Activated T-cell treated with anti-CD3 and anti-CD28 coated beads, Interleukin-2, amount 50 U/mL, for 4 hours (primary cell): ENCODE results near the gene ZNF705A. TPM values are rescaled to one million over a fixed set of nuclear protein-coding genes. Genes with fewer than 3 reads are reported as not detected.
A peak's percentile ranks its signal among the peaks of the same experiment; 100 is the strongest.
"Not testable (repeated sequence)": the region's sequence is repeated elsewhere in the genome, so short reads cannot be mapped to it uniquely, and the experiment has no call there.

Source experiments
- ATAC-seq, 2 donors: fragments of 200-7000 bp; cut with Tn5 transposase; one replicate each; pipeline ENCODE4 v1.10.0; 2021
- DNase-seq: peaks from one replicate; pipeline ENCODE4 v3.0.0-alpha.2; 2020
- H3K27me3 Mint-ChIP-seq: one replicate; pipeline ENCODE4 v1.8.0; 2021; ENCODE audit warnings: low read depth, mixed read lengths
- H3K36me3 Mint-ChIP-seq: one replicate; pipeline ENCODE4 v1.8.0; 2022; ENCODE audit warnings: mixed read lengths; ENCODE audit not compliant: insufficient read depth
- H3K4me1 Mint-ChIP-seq: one replicate; pipeline ENCODE4 v1.8.0; 2021; ENCODE audit warnings: low read depth, mixed read lengths
- H3K4me3 Mint-ChIP-seq: one replicate; pipeline ENCODE4 v1.8.0; 2021; ENCODE audit warnings: mild to moderate bottlenecking, moderate library complexity, mixed read lengths
- H3K9me3 Mint-ChIP-seq: one replicate; pipeline ENCODE4 v1.8.0; 2021; ENCODE audit warnings: mixed read lengths
- total RNA-seq, 3 donors: library from RNA; stranded (reverse); gene quantifications; one replicate each; pipeline ENCODE4 v1.2.1, GENCODE V29; 2021

ZNF705A gene
- total RNA-seq, result not detected

DNA sequence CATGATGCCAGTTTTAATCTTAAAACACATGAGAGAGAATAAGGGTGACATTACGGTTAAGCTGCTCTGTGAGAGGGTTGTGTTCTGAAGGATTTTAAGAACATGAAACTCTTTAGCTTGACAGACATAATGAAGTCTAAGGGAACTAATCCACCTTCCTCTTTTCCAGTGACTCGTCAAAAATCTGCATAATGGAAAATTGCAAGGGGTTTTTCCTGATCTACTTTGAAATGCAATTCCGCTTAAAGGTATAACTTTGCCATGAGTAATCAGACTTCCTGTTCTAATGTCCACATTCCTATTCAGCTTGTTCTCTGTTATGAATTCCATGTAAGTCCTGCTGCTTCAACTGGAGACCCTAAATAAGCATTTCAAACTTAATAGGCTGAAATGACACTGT is at the start of gene ZNF705A:
Gene ZNF705A (plus strand): TSS at position 171 of the 400 bp plus-strand sequence. CDS start 15,611 bp downstream, outside the sequence.
- H3K4me3 Mint-ChIP-seq, result no peak within 1 kb of the TSS
- no peak for DNase-seq
- H3K36me3 Mint-ChIP-seq, result no peaks in the 10 kb centered on the region
- peaks cover 10% of the 10 kb centered on the region for H3K27me3 Mint-ChIP-seq
- H3K9me3 Mint-ChIP-seq, result no peaks in the 10 kb centered on the region
- no peak for ATAC-seq
- peaks cover 21% of the 10 kb centered on the region for H3K4me1 Mint-ChIP-seq

DNA sequence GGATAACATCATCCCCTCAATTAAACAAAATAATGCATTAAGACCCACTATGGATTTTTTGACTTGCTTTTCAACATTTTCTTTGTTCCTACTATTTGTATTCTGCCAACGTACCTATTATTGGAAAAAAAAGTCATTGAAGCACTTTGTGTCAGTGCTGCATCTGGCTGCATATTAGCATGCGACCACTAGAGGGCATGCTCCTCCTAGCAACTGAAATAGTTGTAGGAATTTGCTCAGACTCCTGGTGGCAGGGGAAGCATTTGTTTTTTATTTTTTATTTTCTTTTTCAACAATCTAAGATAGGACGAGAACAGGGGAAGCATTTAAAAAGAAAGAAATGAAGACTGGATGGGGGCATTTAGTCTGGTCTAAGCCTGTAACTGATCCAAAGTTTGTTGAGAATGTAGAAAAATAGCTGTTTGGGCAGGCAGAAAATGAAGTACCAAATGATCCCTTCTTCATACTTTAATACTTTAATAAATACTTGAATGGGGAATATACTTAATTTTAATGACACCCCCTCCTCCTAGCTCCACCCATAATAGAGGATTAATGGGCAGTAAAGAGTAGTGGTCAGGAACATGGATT is 47.9 kb upstream of the ZNF705A start:
- DNase-seq (peak; percentile 78), ATAC-seq (peak; percentile 65 to 73)
- no peaks in the 10 kb centered on the region for H3K27me3 Mint-ChIP-seq
- peaks cover 3% of the 10 kb centered on the region for H3K9me3 Mint-ChIP-seq
- H3K4me3 Mint-ChIP-seq, result peak overlapping the region; percentile 53
- H3K36me3 Mint-ChIP-seq, result peaks cover 25% of the 10 kb centered on the region
- H3K4me1 Mint-ChIP-seq, result peaks cover 4% of the 10 kb centered on the region

DNA sequence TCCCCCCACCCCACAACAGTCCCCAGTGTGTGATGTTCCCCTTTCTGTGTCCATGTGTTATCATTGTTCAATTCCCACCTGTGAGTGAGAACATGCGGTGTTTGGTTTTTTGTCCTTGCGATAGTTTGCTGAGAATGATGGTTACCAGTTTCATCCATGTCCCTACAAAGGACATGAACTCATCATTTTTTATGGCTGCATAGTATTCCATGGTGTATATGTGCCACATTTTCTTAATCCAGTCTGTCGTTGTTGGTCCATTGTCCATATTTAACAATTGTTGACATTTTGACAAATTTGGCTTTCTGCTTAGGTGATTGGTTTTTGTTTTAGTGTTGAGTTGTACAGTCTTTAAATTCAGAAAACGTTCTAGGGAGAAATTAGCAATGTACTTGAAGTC is 43.7 kb upstream of the ZNF705A start:
- not testable (repeated sequence) for DNase-seq, H3K4me3 Mint-ChIP-seq, H3K9me3 Mint-ChIP-seq, H3K27me3 Mint-ChIP-seq, ATAC-seq, H3K4me1 Mint-ChIP-seq
- H3K36me3 Mint-ChIP-seq, result peaks cover 14% of the 10 kb centered on the region

DNA sequence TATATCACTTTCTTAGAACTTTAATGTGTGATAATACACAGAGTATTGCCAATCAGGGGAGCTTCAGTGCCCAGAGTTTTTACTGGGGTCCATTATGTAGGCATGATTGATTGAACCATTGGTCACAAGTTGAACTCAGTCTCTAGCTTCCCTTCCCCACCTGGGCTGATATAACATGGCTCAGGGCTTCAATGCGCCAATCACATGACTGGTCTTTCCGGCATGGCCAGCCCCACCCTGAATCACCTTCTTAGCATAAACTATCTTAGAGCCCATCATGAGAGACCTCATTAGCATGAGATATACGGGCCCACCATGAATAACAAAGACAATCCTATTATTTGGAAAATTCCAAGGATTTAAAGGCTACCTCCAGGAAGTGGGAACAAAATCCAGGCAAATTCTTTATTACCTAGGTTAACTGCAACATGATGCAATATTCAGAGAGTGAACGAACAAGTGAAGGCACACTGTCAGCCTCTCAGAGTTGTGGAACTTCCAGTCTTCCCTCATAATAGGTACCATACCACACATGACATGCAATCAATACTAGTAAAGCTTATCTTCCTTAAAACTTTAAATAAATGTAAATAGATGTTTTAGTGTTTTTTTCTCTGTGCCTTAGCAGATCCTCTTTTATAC is 36.6 kb upstream of the ZNF705A start:
- no peak for DNase-seq
- Mint-ChIP-seq H3K4me3 (no peak overlapping the region), H3K36me3 (peaks cover 13% of the 10 kb centered on the region), H3K4me1 (peaks cover 4% of the 10 kb centered on the region), H3K9me3 (no peaks in the 10 kb centered on the region), H3K27me3 (no peaks in the 10 kb centered on the region)
- ATAC-seq, result no peak

DNA sequence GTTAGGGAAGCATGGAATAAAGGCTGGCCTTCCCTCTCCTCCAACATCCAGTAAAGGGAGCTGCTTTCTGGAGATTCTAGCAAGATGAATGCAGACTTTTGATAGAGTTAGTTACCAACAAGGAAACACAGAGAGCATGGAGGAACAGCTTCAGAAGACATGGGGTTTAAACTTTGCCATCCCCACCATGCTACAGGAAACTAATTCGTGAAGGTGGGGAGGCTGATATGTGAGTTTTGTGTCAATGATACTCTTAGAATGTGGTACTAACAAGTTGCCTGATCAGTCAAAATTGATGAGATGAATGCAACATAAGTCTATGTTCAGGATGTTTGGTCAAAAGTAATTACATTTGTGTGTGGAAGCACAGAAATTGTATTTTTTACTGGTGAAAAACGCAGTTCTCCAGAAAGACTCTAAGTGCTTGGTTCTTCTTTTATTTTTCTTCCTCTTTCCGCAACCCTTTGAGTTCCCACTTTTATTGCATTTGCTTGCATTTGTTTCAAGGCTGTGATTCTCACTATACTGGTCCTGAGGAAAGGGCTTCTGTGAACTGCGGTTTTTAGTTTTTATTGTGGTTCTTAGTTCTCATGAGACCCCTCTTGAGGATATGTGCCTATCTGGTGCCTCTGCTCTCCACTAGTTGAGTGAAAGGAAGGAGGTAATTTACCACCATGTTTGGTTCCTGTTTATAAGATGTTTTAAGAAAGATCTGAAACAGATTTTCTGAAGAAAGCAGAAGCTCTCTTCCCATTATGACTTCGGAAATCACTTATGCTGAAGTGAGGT is 33.5 kb upstream of the ZNF705A start, which contains the start of gene CLEC4A:
Gene CLEC4A (plus strand): TSS at position 494 of the 789 bp plus-strand sequence. CDS start 262 bp downstream, at position 756.
- ATAC-seq, result no peak
- H3K27me3 Mint-ChIP-seq, result no peaks in the 10 kb centered on the region
- H3K4me1 Mint-ChIP-seq, result peaks cover 21% of the 10 kb centered on the region
- H3K4me3 Mint-ChIP-seq, result no peak within 1 kb of the TSS
- no peak for DNase-seq
- no peaks in the 10 kb centered on the region for H3K9me3 Mint-ChIP-seq
- H3K36me3 Mint-ChIP-seq, result peaks cover 11% of the 10 kb centered on the region

DNA sequence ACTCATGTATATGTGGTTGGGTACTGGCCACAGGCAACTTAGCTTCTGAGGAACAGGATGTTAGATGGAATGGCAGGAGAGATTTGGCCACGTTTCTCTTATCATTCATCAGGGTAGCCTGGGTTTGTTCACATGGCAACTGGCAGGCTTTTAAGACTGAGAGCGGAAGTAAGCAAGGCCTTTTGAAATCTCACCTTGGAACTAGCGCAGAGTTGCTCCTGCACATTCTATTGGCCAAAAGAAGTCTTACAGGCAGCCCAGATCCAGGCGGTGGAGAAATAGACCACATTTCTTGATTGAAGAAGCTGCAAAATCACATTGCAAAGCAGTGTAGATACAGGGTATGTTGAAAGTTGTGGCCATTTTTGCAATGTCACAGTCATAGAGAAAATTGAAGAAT is 29.7 kb upstream of the ZNF705A start:
- Mint-ChIP-seq H3K9me3 (no peaks in the 10 kb centered on the region), H3K4me1 (peaks cover 21% of the 10 kb centered on the region), H3K27me3 (no peaks in the 10 kb centered on the region), H3K4me3 (no peak overlapping the region), H3K36me3 (peaks cover 11% of the 10 kb centered on the region)
- peak in 1 of 2 donors; percentile 46 for ATAC-seq
- no peak for DNase-seq

DNA sequence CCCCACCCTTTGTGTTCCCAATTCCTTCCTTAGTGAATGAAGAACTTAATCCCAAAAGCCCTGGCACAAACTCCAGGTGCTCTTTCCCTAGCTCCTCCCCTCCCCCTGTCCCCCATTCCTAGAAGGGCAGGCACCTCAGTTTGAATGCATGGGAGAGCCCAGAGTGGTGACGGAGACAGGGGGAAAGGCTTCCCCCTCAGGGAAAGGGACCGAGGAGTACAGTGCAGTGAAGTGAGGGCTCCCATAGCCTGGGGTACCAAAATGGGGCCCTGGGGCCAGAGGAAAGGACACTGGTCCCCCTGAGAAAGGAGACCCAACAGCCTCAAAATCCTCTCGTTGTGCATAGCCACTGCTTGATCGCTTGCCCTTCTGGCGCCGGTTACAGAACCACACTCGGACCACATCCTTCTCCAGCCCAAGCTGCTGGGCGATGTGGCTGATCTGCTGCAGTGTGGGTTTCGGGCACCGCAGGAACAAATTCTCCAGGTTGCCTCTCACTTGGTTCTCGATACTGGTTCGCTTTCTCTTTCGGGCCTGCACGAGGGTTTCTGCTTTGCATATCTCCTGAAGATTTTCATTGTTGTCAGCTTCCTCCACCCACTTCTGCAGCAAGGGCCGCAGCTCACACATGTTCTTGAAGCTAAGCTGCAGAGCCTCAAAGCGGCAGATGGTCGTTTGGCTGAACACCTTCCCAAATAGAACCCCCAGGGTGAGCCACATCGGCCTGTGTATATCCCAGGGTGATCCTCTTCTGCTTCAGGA is 23.0 kb upstream of the ZNF705A start:
- DNase-seq, ATAC-seq, H3K4me3 Mint-ChIP-seq, H3K27me3 Mint-ChIP-seq, H3K9me3 Mint-ChIP-seq, H3K4me1 Mint-ChIP-seq: not testable (repeated sequence)
- peaks cover 19% of the 10 kb centered on the region for H3K36me3 Mint-ChIP-seq

DNA sequence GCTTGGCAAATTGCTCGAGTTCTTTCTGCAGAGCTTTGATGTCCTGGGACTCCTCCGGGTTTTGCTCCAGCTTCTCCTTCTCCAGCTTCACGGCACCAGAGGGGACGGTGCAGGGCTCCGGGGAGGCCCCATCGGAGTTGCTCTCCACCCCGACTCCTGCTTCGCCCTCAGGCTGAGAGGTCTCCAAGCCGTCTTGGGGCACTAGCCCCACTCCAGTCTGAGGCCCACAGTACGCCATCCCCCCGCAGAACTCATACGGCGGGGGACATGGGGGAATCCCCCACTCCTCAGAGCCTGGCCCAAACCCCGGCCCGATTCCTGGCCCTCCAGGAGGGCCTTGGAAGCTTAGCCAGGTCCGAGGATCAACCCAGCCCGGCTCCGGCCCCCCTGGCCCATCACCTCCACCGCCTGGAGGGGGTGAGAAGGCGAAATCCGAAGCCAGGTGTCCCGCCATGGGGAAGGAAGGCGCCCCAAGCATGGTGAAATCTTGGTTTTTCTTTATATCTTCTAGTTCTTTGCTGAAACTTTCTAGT is 22.4 kb upstream of the ZNF705A start:
- not testable (repeated sequence) for H3K27me3 Mint-ChIP-seq

DNA sequence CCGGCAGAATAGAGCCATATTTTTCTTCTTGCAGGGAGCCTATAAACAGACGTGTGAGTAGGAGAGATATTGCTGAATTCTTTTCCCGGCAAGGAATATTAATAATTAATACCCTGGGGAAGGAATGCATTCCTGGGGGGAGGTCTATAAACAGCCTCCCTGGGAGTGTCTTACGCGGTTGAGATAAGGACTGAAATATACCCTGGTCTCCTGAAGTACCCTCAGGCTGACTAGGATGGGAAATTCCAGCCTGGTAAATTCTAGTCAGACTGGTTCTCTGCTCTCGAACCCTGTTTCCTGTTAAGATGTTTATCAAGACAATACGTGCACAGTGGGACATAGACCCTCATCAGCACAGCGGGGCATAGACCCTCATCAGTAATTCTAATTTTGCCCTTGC is 15.2 kb upstream of the ZNF705A start:
- H3K36me3 Mint-ChIP-seq, result peaks cover 36% of the 10 kb centered on the region
- not testable (repeated sequence) for H3K4me3 Mint-ChIP-seq, ATAC-seq, H3K4me1 Mint-ChIP-seq, H3K27me3 Mint-ChIP-seq, DNase-seq
- peaks cover 10% of the 10 kb centered on the region for H3K9me3 Mint-ChIP-seq

More for the DNA sequence above, 22.4 kb upstream of the ZNF705A start:
- not testable (repeated sequence) for H3K4me1 Mint-ChIP-seq, H3K4me3 Mint-ChIP-seq, DNase-seq, H3K9me3 Mint-ChIP-seq, ATAC-seq
- H3K36me3 Mint-ChIP-seq, result peaks cover 23% of the 10 kb centered on the region

DNA sequence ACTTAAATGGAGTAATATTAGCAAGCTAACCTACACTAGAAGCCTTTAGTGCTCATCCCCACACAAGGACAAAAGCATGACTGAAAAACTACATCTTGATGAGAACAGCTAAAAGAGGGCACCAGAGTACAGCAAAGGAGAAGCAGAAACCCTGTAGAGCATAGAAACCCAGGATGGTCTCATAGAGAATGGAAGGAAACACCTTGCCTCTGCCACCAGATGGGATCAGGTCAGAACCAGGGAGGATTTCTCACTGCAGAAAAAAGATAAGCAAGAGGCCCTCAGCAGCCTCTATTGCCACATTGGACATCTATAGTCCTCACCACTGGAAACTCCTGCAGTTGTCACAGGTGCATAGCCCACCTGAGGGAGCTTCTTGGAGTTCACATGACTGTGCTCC is 13.6 kb upstream of the ZNF705A start:
- Mint-ChIP-seq H3K36me3 (peaks cover 29% of the 10 kb centered on the region), H3K4me1 (no peaks in the 10 kb centered on the region), H3K9me3 (peaks cover 10% of the 10 kb centered on the region), H3K4me3 (no peak overlapping the region), H3K27me3 (peaks cover 4% of the 10 kb centered on the region)
- ATAC-seq, result no peak
- no peak for DNase-seq

DNA sequence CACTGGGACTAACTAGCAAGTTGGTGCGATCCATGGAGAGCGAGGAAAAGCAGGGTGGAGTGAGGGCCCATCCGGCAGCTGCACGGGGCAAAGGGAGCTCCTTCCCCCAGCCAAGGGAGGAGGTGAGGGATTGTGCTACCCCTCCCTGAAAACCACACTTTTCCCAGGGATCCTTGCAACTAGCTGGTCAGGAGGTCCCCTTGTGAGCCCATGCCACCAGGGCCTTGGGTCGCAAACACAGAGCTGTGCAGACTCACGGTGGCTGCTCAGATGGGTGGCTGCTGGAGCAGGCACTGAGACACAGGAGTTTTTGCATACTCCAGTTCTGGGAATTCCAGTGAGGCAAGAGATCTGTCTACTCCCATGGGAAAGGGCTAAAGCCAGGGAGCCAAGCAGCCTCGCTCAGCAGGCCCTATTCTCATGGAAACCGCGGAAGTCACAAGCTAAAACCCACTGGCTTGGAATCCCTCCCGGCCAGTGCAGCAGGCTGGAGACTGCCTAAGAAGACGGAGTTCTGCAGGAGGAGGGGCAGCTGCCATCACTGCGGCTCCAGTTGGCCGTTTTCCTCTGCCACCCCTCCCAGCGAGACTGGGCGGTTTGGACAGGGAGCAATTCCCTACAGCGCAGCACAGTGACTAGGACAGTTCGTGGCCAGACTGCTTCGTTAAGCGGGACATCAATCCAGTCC is 10.9 kb upstream of the ZNF705A start:
- Mint-ChIP-seq H3K4me1 (no peaks in the 10 kb centered on the region), H3K9me3 (peaks cover 10% of the 10 kb centered on the region)
- no peak for DNase-seq

DNA sequence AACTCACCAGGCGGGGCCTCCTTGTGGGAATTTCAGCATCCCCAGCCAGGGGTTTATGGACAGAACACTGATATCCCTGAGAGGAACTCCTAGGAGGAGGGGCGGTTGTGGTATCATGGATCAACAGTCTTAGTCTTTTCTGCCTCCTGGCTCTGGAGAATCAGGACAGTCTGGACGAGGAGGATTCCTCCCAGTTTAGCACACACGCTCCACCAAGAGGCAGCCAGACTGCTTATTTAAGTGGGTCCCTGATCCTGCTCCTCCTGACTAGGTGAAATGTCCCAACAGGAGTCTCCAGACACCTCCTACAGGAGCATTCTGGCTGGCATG is 10.4 kb upstream of the ZNF705A start:
- Mint-ChIP-seq H3K9me3 (peaks cover 9% of the 10 kb centered on the region), H3K36me3 (peaks cover 13% of the 10 kb centered on the region), H3K4me1 (no peaks in the 10 kb centered on the region), H3K4me3 (no peak overlapping the region), H3K27me3 (peaks cover 6% of the 10 kb centered on the region)
- DNase-seq (no peak), ATAC-seq (no peak)

More for the DNA sequence above, 10.9 kb upstream of the ZNF705A start:
- no peak overlapping the region for H3K4me3 Mint-ChIP-seq
- no peak for ATAC-seq
- H3K27me3 Mint-ChIP-seq, result peaks cover 6% of the 10 kb centered on the region
- peaks cover 15% of the 10 kb centered on the region for H3K36me3 Mint-ChIP-seq

DNA sequence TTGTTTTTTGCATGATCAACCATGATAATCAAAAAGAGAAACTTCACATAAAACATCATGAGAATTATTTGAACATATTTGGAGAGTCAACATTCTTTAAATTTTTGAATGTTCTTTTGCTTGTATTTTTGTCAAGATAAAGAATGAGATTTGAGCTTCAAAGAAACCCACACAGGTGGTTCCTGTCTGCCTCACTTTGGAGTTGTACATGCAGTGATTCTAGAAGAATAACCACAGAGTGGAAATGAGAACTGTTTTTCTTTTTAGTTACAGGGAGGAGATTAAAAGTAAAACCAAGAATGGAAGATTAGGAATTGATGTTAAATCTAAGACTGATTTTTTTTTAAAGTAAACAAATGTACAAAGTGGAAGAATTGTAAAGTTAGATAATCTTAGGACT is 2.3 kb upstream of the ZNF705A start:
- peaks cover 13% of the 10 kb centered on the region for H3K27me3 Mint-ChIP-seq
- H3K36me3 Mint-ChIP-seq, result no peaks in the 10 kb centered on the region
- no peak for DNase-seq
- no peak overlapping the region for H3K4me3 Mint-ChIP-seq
- H3K4me1 Mint-ChIP-seq, result peaks cover 21% of the 10 kb centered on the region
- H3K9me3 Mint-ChIP-seq, result no peaks in the 10 kb centered on the region
- no peak for ATAC-seq
